Activated CD8-positive, alpha-beta T cell treated with anti-CD3 and anti-CD28 coated beads, Interleukin-2, amount 10 ng/mL, durations not matched to agents 7 days and 5 days (primary cell): ENCODE data around the gene NRP2. TPM values are rescaled to one million over a fixed set of nuclear protein-coding genes. Genes with fewer than 3 reads are reported as not detected.

Experiments
- ATAC-seq: fragments of 150-1000 bp; cut with Tn5 transposase; one replicate; pipeline ENCODE4 v1.10.0; 2021; ENCODE audit warnings: moderate library complexity
- CTCF ChIA-PET: fragments of 350-600 bp; sonication (Branson Sonifier 250); formaldehyde crosslinking; loops from one replicate; lab custom pipeline; 2021; ENCODE audit warnings: antibody characterized with exemption; lab: Charles Lee
- POLR2A ChIA-PET: fragments of 350-600 bp; sonication (Branson Sonifier 250); formaldehyde crosslinking; loops from one replicate; lab custom pipeline; 2021; ENCODE audit warnings: antibody characterized with exemption; lab: Charles Lee
- DNase-seq: peaks from one replicate; pipeline ENCODE4 v3.0.0-alpha.2; 2020
- H3K27ac Mint-ChIP-seq: one replicate; pipeline ENCODE4 v1.8.0; 2021; ENCODE audit warnings: mild to moderate bottlenecking, mixed read lengths
- H3K27me3 Mint-ChIP-seq: one replicate; pipeline ENCODE4 v1.8.0; 2021; ENCODE audit warnings: low read depth, mixed read lengths
- H3K36me3 Mint-ChIP-seq: one replicate; pipeline ENCODE4 v1.8.0; 2021; ENCODE audit warnings: low read depth, mixed read lengths
- H3K4me1 Mint-ChIP-seq: one replicate; pipeline ENCODE4 v1.8.0; 2021; ENCODE audit warnings: low read depth, mixed read lengths
- H3K4me3 Mint-ChIP-seq: one replicate; pipeline ENCODE4 v1.8.0; 2021; ENCODE audit warnings: mild to moderate bottlenecking, mixed read lengths
- H3K9me3 Mint-ChIP-seq: one replicate; pipeline ENCODE4 v1.8.0; 2022; ENCODE audit warnings: mixed read lengths; ENCODE audit not compliant: insufficient read depth
- total RNA-seq, 2 experiments: library from RNA; stranded (reverse); gene quantifications; one replicate each; pipeline ENCODE4 v1.2.3, GENCODE V29; 2021

NRP2 gene
- total RNA-seq, 2 experiments from 2014 or later: 4.0 to 4.2 TPM

DNA sequence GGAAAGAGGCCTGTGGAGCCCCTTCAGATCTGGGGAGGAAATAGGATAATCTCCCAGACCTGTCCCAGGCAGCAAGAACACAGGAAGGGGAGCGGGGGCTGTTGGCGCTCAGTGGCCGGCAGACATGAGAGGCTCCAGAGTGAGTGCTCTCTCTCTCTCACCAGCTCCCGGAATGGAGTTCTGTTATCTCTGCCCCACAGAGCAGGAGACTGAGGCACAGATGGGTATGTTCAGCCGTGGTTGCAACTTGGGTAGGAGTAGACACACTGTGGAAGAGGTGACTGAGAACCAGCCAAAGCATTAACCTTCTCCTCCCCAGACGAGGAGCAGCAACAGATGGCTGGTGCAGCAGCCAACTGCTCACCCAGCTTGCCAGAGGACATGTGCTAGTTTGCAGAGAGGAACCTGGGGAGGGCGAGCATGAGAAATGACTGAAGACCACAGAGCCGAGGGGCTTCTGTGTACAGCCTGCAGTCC, 82.0 kb downstream of the NRP2 start:
- ATAC-seq (peak; percentile 7), DNase-seq (no peak)
- Mint-ChIP-seq H3K4me1 (no peaks in the 10 kb centered on the region), H3K4me3 (no peak overlapping the region), H3K9me3 (no peaks in the 10 kb centered on the region), H3K36me3 (no peaks in the 10 kb centered on the region), H3K27ac (no peak overlapping the region), H3K27me3 (peaks cover 20% of the 10 kb centered on the region)
- ChIA-PET CTCF (no interaction called here), POLR2A (no interaction called here)

DNA sequence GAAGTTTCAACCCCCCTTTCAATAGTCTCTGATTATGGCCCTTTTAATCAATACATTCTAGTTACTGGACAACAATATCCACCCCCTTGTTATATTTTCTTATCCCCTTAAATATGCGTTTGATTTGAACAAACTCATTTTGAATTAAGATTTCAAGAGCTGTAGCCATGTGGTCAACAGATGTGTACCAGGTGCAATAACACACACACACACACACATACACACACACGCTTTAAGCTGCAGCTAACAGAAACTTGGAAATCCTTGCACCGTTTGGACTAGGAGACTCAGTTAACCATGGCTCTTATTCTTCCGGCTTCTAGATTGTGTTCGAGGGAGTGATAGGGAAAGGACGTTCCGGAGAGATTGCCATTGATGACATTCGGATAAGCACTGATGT, 82.8 kb downstream of the NRP2 start:
- Mint-ChIP-seq H3K27ac (no peak overlapping the region), H3K4me3 (no peak overlapping the region), H3K27me3 (peaks cover 18% of the 10 kb centered on the region), H3K9me3 (no peaks in the 10 kb centered on the region), H3K4me1 (peaks cover 2% of the 10 kb centered on the region), H3K36me3 (no peaks in the 10 kb centered on the region)
- ChIA-PET POLR2A (no interaction called here), CTCF (no interaction called here)
- ATAC-seq (no peak), DNase-seq (no peak)

DNA sequence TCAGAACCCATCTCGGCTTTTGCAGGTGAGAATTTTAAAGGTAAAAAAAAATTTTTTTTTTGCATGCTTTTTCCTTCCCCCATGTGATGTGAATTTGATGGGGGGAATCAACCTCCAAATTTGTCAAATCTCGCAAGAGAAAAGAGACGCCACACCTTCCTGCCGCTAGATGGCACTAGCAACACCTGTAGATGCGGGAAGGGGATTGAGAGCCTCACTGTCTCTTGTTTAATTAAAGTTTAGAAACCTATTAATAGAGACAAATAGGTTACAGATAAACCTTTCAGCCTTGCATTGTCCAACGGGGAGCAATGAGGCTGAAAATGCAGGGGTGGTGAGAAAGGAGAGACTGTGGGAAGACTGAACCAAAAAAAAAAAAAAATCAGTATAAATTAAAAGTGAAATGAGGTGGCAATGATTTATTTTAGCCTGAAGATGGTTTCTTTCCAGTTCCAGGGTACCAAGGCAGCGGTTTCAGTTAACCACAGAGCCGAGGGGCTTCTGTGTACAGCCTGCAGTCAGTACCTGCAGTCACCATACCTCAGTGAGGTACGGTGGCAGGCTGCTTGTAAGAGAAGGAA, 84.6 kb downstream of the NRP2 start:
- ChIA-PET CTCF (interaction anchor here (1.9 kb wide), 1 partner anchor 10 kb away, joined by 5 read pairs; no protein-coding TSS in a partner anchor), POLR2A (no interaction called here)
- Mint-ChIP-seq H3K4me3 (no peak overlapping the region), H3K4me1 (peaks cover 2% of the 10 kb centered on the region), H3K9me3 (no peaks in the 10 kb centered on the region), H3K36me3 (no peaks in the 10 kb centered on the region), H3K27ac (no peak overlapping the region), H3K27me3 (peaks cover 23% of the 10 kb centered on the region)
- peak; percentile 71 for DNase-seq
- ATAC-seq: no peak

- H3K4me3 Mint-ChIP-seq: no peak overlapping the region
- POLR2A ChIA-PET: no interaction called here
- CTCF ChIA-PET: interaction anchor here (1.3 to 1.9 kb wide), 2 partner anchors 10 to 159 kb away, joined by 3 to 5 read pairs; no protein-coding TSS in a partner anchor
- peaks cover 2% of the 10 kb centered on the region for H3K4me1 Mint-ChIP-seq
- DNase-seq: no peak
- no peak overlapping the region for H3K27ac Mint-ChIP-seq
- no peaks in the 10 kb centered on the region for H3K9me3 Mint-ChIP-seq
- H3K36me3 Mint-ChIP-seq: no peaks in the 10 kb centered on the region
- peaks cover 27% of the 10 kb centered on the region for H3K27me3 Mint-ChIP-seq
- ATAC-seq: no peak
Measured at GRCh38 chr2:205767617-205768016, 85.3 kb downstream of the NRP2 start.

GRCh38 chr2:205768341-205768740, 86.0 kb downstream of the NRP2 start:
- H3K36me3 Mint-ChIP-seq: no peaks in the 10 kb centered on the region
- no peak overlapping the region for H3K27ac Mint-ChIP-seq
- peaks cover 33% of the 10 kb centered on the region for H3K27me3 Mint-ChIP-seq
- DNase-seq (no peak), ATAC-seq (no peak)
- no peaks in the 10 kb centered on the region for H3K9me3 Mint-ChIP-seq
- CTCF ChIA-PET: interaction anchor here (1.3 to 1.9 kb wide), 2 partner anchors 11 to 158 kb away, joined by 3 to 5 read pairs; no protein-coding TSS in a partner anchor
- H3K4me3 Mint-ChIP-seq: no peak overlapping the region
- POLR2A ChIA-PET: no interaction called here
- peaks cover 2% of the 10 kb centered on the region for H3K4me1 Mint-ChIP-seq

DNA sequence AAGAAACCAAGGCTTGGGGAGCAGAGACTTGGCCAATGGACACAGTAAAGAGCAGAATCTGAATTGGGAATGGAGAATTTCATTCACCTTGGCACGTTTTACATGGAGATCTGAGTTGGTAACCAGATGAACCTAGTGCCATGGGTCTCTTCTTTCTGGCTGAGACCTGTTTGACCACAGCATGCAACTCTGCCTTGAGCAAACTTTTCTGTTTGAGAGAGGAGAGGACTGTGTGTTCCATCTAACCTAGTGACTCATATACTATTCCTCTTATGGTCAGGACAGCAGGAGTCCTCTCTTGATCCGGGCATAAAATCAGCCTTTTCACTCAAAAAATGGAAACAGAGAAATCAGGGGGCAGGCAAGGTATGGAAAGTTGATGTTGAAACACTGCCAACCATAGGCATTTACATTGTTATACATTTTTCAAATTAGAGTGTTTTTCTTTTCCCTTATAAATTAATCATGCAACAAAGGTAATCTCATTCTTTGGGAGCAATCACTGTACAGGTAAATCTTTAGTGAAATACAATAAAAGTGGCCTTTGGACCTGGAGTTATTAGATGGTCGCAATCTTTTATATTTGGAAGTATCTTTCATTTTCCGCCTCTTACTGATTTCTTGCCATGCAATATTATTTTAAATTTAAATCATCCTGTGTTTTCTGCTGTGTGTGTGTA, 86.7 kb downstream of the NRP2 start:
- no peaks in the 10 kb centered on the region for H3K36me3 Mint-ChIP-seq
- no peak overlapping the region for H3K27ac Mint-ChIP-seq
- peaks cover 38% of the 10 kb centered on the region for H3K27me3 Mint-ChIP-seq
- H3K4me3 Mint-ChIP-seq: no peak overlapping the region
- DNase-seq: no peak
- ChIA-PET POLR2A (no interaction called here), CTCF (interaction anchor here (1.9 kb wide), 1 partner anchor 12 kb away, joined by 5 read pairs; no protein-coding TSS in a partner anchor)
- ATAC-seq: no peak
- H3K4me1 Mint-ChIP-seq: peaks cover 2% of the 10 kb centered on the region
- H3K9me3 Mint-ChIP-seq: no peaks in the 10 kb centered on the region

- Mint-ChIP-seq H3K4me1 (peaks cover 2% of the 10 kb centered on the region), H3K27ac (no peak overlapping the region), H3K27me3 (peaks cover 42% of the 10 kb centered on the region), H3K9me3 (no peaks in the 10 kb centered on the region), H3K4me3 (no peak overlapping the region), H3K36me3 (no peaks in the 10 kb centered on the region)
- no peak for DNase-seq
- CTCF ChIA-PET: interaction anchor here (1.0 kb wide), 1 partner anchor 157 kb away, joined by 3 read pairs; no protein-coding TSS in a partner anchor
- no peak for ATAC-seq
- POLR2A ChIA-PET: no interaction called here
Measured at GRCh38 chr2:205769495-205769850, 87.2 kb downstream of the NRP2 start.

GRCh38 chr2:205769879-205770278, 87.6 kb downstream of the NRP2 start:
- Mint-ChIP-seq H3K27me3 (peaks cover 39% of the 10 kb centered on the region), H3K4me1 (peaks cover 2% of the 10 kb centered on the region), H3K27ac (no peak overlapping the region), H3K36me3 (no peaks in the 10 kb centered on the region), H3K9me3 (no peaks in the 10 kb centered on the region), H3K4me3 (no peak overlapping the region)
- POLR2A ChIA-PET: no interaction called here
- DNase-seq (no peak), ATAC-seq (no peak)
- CTCF ChIA-PET: interaction anchor here (1.0 kb wide), 1 partner anchor 156 kb away, joined by 3 read pairs; no protein-coding TSS in a partner anchor

DNA sequence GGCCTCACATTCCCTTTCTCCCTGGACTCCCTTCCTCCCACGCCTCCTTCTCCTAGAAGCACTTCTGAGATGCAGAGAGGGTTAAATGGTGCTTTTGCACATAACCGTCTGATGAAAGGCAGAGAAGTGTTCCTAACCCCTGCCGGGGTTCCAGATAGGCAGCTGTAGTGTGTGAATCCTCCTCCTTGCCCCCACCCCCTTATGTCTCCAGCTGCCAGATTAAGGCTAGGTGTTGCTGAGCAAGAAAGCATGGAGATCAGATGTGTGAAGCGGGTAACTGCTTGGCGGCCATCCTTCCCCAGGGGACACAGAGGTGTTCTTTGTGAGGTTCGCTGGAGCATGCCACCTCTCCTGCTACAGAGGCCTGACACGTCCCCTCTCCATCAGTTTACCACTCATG, 88.3 kb downstream of the NRP2 start:
- Mint-ChIP-seq H3K4me3 (no peak overlapping the region), H3K27me3 (peaks cover 34% of the 10 kb centered on the region), H3K4me1 (peaks cover 2% of the 10 kb centered on the region), H3K27ac (no peak overlapping the region), H3K36me3 (no peaks in the 10 kb centered on the region), H3K9me3 (no peaks in the 10 kb centered on the region)
- CTCF ChIA-PET: no interaction called here
- ATAC-seq: no peak
- POLR2A ChIA-PET: no interaction called here
- no peak for DNase-seq

DNA sequence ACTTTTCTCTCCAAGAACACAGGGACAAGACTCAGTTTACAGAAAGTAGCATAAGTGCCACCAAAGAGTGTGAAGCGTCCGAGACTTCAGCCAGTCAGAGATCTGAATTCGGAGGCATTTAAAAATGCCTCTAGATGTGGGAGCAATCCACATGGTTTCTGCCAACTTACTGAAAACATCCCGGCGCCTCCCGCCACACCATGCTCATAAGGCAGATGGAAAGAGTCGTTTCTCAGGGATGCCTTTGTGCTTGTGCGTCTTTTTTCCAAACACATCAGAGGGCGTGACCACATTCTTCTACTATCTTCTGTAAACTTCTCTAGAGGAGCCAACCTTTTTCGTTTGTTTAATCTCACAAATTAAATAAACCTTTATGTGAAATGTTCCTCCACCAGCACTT, 88.7 kb downstream of the NRP2 start:
- ChIA-PET CTCF (no interaction called here), POLR2A (no interaction called here)
- Mint-ChIP-seq H3K9me3 (no peaks in the 10 kb centered on the region), H3K4me1 (peaks cover 2% of the 10 kb centered on the region), H3K36me3 (no peaks in the 10 kb centered on the region), H3K4me3 (no peak overlapping the region), H3K27ac (no peak overlapping the region), H3K27me3 (peaks cover 34% of the 10 kb centered on the region)
- ATAC-seq: no peak
- DNase-seq: no peak

DNA sequence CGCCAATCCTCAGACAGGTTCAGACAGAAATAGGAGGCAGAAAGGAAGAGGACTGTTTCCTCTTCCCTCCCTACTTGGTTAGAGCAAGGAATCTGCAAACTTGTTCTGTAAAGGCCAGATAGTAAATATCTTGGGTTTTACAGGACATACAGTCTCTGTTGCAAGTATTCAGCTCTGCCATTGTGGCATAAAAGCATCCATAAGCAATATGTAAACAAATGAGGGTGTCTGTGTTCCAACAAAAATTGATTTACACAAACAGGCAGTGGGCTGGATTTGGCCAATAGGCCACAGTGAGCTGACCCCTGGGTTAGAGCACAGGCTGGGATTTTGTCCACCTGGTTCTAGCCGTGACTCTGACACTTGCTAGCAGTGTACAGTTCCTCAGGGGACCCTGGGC, 89.4 kb downstream of the NRP2 start:
- CTCF ChIA-PET: no interaction called here

GRCh38 chr2:205772983-205773382, 90.7 kb downstream of the NRP2 start:
- DNase-seq: no peak
- ChIA-PET CTCF (no interaction called here), POLR2A (no interaction called here)
- no peak for ATAC-seq
- Mint-ChIP-seq H3K27me3 (peaks cover 34% of the 10 kb centered on the region), H3K27ac (no peak overlapping the region), H3K9me3 (no peaks in the 10 kb centered on the region), H3K4me3 (no peak overlapping the region), H3K36me3 (no peaks in the 10 kb centered on the region), H3K4me1 (peaks cover 2% of the 10 kb centered on the region)

More for the DNA sequence above, 89.4 kb downstream of the NRP2 start:
- Mint-ChIP-seq H3K27me3 (peaks cover 32% of the 10 kb centered on the region), H3K27ac (no peak overlapping the region), H3K4me3 (no peak overlapping the region), H3K36me3 (no peaks in the 10 kb centered on the region), H3K9me3 (no peaks in the 10 kb centered on the region), H3K4me1 (peaks cover 2% of the 10 kb centered on the region)
- POLR2A ChIA-PET: no interaction called here
- ATAC-seq (no peak), DNase-seq (no peak)
